Measurements from ENCODE around the gene AMTN. TPM values are rescaled to one million over a fixed set of nuclear protein-coding genes. Genes with fewer than 3 reads are reported as not detected.

AMTN gene
- total RNA-seq, 4 donors from 2014 or later, result not detected

GRCh38 chr4:70504733-70505132, 13.6 kb upstream of the AMTN start:
- Histone ChIP-seq H3K27ac (no peak overlapping the region), H3K4me3 (no peak overlapping the region), H3K36me3 (no peaks in the 10 kb centered on the region), H3K9me3 (no peaks in the 10 kb centered on the region), H3K27me3 (no peaks in the 10 kb centered on the region), H3K4me1 (no peaks in the 10 kb centered on the region)
- intact Hi-C loops (cut with DNase I; ENCODE audit: low total_unique reads), result no loop called here
- TF ChIP-seq POLR2A (IDR thresholded peaks at IDR 0.05) (no peak), CTCF (IDR thresholded peaks at IDR 0.05) (no peak)
- no peak for DNase-seq

DNA sequence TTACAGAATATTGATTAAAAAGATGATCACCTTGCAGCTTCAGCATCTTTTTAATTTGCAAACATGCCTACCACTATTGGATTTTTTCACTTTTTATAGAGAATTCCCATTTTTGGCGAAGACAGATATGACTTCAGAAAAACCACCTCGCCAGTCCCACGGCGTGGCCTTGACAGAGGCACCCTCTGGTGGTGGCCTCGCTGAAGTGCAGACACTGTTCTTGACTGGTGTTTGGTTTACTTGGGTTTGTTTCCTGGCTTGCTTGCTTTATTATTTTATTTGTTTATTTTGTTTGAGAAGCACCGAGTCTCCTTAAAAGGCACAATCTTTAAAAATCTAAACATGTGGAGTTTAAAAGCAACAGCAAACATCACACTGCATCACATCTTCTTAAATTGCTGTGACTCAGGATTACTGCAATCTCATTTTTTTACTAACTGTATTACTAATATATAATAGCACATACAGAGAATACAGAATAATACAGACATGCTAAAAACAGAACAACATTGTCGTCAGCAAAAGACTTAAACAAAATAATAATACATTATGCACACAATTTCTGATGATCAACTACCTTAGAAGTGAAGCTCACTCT, 13.1 kb upstream of the AMTN start:
- Histone ChIP-seq H3K9me3 (no peaks in the 10 kb centered on the region), H3K27me3 (no peaks in the 10 kb centered on the region), H3K4me3 (no peak overlapping the region), H3K36me3 (no peaks in the 10 kb centered on the region), H3K4me1 (no peaks in the 10 kb centered on the region), H3K27ac (no peak overlapping the region)
- no peak for DNase-seq
- TF ChIP-seq CTCF (IDR thresholded peaks at IDR 0.05) (peak; percentile 46 to 58 (median 52)), POLR2A (IDR thresholded peaks at IDR 0.05) (no peak)
- intact Hi-C loops (cut with DNase I; ENCODE audit: low total_unique reads), result no loop called here

GRCh38 chr4:70508801-70509200, 9.6 kb upstream of the AMTN start:
- Histone ChIP-seq H3K4me1 (no peaks in the 10 kb centered on the region), H3K27me3 (no peaks in the 10 kb centered on the region), H3K4me3 (no peak overlapping the region), H3K27ac (no peak overlapping the region), H3K9me3 (no peaks in the 10 kb centered on the region), H3K36me3 (no peaks in the 10 kb centered on the region)
- intact Hi-C loops (cut with DNase I; ENCODE audit: low total_unique reads), result no loop called here
- DNase-seq, result no peak
- TF ChIP-seq CTCF (IDR thresholded peaks at IDR 0.05), result no peak
- no peak for TF ChIP-seq POLR2A (IDR thresholded peaks at IDR 0.05)

GRCh38 chr4:70511365-70511764, 7.0 kb upstream of the AMTN start:
- Histone ChIP-seq H3K27me3 (no peaks in the 10 kb centered on the region), H3K4me1 (no peaks in the 10 kb centered on the region), H3K9me3 (no peaks in the 10 kb centered on the region), H3K27ac (no peak overlapping the region), H3K36me3 (no peaks in the 10 kb centered on the region), H3K4me3 (no peak overlapping the region)
- TF ChIP-seq POLR2A (IDR thresholded peaks at IDR 0.05) (no peak), CTCF (IDR thresholded peaks at IDR 0.05) (no peak)
- intact Hi-C loops (cut with DNase I; ENCODE audit: low total_unique reads), result no loop called here
- no peak for DNase-seq

DNA sequence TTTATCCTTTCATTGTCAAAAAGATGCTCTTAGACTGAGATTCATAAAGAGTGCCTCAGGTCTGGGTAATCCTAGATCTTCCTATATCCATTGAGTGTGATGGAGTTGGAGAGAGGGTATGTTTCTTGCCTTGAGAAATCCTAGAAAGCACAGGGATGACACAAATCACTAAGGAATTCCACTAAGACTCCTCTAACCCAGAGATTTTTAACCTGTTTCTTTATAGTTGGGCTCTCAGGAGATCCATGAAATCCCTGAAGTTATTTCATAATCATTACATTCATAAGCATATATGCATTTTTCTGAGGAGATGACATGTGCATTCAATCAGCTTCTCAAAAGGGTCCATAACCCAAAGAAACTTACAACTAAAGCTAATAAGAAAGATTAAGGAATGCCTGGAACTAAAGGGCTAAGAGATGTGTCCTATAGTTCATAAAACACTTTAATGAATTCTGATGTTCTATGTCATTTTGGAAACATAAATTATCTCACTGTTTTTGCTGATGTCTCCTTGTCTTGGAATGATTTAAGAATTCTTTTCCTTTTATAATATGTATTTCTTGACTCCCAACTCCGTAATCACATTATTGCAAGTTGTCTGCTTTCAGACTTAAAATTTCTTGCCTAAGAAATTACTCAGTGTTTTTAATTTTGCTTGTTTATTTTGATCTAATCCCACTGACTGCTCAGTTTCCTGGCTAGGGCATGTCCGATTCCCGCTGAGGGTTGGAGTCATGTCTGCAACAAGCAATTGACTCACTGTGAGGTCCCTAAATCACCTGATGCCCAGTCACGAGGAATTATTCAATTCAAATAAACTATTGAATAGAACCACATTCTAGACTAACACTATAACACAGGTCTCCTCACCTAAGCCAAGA, 2.8 kb upstream of the AMTN start:
- Histone ChIP-seq H3K36me3 (no peaks in the 10 kb centered on the region), H3K4me1 (no peaks in the 10 kb centered on the region), H3K4me3 (no peak overlapping the region), H3K27me3 (no peaks in the 10 kb centered on the region), H3K27ac (no peak overlapping the region), H3K9me3 (no peaks in the 10 kb centered on the region)
- TF ChIP-seq CTCF (IDR thresholded peaks at IDR 0.05) (no peak), POLR2A (IDR thresholded peaks at IDR 0.05) (no peak)
- intact Hi-C loops (cut with DNase I; ENCODE audit: low total_unique reads), result no loop called here
- DNase-seq, result no peak
